HuH-7 (cell line): ENCODE data around the gene PEMT.

Experiments used
- DNase-seq: peaks from one replicate; pipeline ENCODE4 v3.0.0; 2011; ENCODE audit warnings: low spot score

PEMT gene

DNA sequence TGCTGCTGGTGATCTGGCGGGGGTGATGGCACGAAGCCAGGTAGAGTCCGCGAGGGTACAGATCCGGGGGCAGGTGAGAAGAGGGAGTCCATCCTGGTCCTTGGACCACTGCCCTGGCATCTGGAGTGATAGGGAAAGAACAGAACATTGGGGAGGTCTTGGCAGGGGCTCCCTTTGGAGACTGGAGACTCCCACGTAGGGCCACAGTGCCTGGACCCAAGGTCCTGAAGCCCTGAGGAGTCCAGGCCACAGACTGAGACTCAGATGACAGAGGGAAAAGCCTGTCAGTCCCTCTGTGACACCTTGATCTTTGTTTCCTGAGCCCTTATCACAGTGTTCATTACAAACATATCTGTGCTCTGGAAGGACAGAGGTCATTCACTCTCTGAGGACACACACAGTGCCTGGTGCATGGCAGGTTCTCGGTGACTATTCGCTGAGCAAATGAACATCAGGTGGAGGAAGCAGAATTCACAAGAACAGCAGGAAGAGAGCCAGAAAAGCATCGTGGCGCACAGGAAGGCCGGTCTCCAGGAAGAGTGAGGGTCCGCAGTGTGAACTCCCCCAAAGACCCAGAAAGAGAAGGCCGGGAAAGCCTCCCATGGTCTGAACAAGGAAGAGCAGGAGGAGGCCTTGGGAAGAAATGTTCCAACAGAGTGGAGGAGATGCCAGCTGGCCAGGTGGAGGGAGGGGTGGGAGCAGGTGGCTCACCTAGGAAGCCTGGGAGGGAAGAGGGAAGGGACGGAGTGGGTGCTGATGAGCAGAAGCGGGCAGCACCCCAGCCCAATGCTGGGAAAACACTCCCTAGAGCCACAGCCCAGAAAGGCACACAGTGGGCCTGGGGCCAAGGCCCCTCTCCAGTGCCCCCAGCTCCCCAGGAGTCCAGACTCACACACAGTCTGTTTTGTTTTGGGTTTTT, 20.5 kb downstream of the PEMT start:
- DNase-seq: peak; percentile 80

DNA sequence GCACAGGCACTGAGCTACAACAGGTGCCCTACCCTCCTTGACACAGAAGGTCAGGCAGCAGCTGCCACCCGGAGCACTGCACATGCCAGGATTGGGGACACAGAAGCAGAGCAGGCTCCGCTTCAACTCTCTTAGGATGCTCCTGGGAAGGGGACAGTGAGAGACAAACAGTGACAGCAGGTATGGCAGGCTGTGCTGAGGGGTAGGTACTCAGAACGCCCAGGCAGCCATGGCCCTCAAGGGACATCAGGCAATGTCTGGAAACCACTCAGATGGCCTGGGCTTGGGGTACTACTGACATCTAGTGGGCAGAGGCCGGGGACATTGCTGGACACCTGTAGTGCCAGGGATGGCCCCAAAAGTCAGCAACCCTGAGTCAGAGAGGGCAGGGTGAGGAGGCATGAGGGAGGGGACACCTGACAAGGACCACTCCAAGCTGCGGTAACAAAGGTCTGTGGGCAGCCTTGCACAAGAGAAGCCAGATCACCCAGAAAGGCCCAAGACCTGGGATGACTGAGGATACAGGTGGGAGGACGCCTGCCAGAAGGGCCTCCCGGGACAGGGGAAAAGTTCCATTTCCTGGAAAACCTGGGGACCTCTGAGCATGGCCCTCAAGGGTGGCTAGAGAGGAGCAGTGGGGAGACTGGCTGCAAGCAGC, 21.2 kb downstream of the PEMT start:
- DNase-seq: peak; percentile 81

DNA sequence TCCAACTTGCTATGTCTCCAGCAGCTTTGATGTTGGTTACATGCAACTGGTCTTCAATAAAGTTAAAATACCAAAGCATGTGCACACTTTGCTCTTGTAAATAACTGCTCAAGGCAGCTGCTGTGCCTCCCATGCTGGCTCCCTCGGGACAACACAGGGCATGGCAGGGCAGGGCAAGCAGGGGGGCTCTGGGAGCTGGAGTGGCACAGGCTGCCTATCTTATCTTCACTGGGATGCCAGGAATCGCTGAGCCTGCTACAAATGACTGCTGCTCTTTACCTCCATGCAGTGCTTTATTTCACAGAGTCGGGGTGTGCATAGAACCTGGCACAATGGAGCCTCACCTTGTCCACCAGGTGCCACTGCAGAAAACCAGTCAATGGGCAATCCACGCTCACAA, 21.8 kb downstream of the PEMT start:
- DNase-seq: no peak

DNA sequence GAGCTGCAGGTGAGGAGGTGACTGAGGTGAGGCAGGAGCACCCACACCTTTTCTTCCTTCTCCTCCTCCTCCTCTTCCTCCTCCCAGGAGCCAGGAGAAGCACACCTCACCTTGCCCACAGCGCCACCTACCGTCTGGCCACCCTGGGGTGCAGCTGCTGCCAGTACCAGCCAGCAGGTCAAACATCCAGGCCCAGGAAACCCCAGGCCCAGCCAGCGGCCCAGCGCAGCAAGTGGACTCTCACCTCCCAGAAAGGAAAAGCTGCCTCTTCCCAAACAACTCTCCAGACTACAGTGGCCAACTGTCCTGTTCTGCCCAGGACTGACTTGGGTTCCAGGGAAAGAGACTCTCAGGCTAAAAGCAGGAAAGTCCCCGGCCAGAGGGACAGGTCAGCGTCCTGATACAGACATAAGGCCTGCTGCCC, 22.7 kb downstream of the PEMT start:
- peak; percentile 97 for DNase-seq

DNA sequence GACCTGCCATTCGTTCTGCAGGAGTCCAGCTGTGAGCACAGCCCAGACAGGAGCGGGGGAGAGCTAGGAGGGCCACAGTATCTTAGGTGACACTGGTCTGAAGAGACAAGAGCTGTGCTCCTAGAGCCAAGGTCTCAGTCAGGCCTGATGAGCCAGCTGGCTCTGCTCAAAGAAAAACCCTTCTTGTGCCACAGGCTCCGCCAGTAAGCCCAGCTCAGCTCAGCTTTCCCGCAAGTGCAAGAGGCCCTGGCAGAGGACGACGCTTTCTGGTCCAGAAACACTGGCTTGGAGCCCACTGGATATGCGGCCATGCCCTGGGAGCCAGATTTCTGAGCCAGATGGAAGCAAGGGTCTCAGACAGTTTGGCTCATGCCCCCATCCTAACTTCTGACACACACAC, 23.9 kb downstream of the PEMT start:
- DNase-seq: no peak

DNA sequence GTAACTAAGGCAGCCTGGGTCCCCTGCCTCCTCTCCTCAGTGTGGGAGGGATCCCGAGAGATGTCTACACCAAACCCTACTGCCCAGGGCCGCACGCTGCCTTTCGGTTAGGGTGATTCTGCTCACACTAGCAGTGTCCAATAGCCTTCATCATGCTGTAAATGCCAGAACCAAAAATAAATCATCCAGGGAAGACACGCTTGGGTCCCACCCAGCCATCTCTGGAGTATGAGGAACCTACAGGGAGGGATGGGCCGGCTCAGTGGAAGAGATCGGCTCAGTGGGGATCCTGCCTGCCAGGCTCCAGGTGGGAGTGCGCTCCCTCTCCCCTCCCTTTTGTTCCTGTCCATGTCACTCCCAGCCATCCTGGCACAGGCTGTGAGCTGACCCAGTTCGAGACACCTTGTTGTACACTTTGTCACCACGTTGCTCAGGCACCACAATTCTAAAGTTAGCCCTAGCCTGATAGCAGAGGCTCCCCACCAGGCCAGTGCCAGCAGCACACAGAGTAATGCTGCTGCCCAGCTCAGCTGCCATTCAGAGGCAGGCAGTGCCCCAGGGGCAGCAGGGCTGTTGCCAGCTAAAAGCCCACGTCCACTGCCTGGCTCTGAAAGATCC, 24.5 kb downstream of the PEMT start:
- no peak for DNase-seq

DNA sequence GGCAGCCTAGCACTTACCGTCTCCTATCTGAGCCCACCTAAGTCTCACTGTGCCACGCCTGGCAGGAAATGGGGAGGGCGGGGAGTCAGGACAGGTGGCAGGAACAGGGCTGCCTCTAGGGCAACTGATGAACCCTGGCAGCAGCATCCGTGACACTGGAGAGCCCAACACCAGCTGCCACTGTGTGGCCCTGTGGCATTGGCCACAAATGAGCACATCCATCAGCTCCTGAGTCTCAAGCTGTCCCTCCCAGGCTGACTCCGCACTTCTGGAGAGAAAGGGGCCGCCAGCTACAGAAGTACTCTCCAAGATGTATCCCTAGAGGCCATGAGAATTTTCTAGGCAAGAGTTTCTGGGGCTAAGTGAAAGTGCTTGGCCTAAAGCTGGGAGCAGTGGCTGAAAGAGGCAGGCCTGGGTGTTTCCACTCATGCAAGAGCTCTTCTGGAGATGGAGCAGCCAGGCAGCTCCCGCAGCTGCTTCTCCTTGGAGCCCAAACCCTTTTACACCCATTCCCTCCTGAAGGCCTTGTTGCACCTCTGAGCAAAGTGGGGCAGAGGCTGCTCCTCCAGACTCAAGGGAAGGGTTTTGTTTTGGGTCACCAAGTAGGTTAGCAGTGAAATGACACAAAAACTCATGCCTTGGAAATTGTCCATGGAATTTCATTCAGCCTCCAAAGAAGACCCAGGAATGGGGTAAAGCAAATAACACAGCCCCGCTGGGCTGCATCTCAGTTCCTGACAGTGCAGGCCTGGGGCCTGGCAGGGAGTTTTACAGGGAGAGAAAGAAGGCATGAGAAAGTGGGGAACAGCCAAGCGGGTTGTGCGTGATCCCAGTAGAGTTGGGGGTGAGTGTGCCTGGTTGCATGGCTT, 25.8 kb downstream of the PEMT start:
- no peak for DNase-seq

DNA sequence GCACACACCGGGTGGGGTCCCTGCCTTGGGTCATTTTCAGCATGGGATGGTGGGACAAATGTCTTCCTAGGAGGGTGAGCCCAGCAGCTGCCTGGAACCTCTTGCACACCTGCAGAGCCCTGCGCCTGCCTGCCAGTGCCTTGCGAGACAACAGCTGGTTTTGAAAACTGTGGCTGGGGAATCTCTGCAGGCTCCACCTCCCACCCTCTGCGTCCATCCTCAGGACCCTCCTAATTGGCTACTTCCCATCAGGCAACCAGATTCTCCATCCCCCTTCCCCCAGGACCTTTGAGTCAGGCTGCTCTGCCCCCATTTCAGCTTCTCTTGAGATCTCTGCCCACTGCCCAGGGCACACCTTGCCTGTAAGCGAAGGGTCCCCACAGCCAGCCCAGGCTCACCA, 26.6 kb downstream of the PEMT start:
- no peak for DNase-seq

DNA sequence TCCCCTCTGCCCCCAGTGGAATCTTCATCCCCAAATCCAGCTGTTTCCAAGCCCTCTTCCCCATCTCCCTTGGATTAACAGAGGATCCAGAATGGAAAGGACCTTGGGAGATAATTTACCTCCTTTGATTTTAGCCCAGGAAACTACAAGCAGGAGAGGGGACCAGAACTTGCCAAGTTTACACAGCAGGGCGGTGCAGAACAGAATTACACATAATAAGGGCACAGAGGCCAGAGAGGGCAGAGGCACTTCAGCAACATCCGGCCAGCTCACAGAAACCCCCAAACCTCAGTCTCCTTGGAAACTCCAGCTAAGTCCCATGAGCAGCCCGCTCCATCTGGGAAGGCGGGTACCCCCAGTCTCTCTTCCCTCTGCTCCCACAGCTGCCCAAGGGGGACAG, 27.2 kb downstream of the PEMT start:
- no peak for DNase-seq

DNA sequence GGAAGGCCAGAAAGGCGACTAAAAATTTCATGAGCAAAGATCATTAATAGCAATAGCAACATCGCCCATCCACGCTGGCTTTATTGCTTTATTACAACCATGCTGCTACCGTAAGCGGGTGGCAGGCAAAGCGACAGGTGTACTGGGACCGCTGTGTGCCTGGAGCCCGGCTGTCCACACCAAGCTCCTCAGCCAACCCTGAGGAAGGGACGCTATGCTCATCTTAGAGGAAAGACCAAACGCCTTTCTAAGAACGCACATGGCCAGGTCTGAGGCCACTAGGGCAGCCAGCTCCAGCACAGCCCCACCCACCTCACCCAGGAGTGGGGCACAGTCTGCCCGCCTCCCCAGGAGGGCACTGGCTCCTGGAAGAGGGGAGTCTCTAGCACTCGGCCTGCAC, 28.0 kb downstream of the PEMT start:
- no peak for DNase-seq

DNA sequence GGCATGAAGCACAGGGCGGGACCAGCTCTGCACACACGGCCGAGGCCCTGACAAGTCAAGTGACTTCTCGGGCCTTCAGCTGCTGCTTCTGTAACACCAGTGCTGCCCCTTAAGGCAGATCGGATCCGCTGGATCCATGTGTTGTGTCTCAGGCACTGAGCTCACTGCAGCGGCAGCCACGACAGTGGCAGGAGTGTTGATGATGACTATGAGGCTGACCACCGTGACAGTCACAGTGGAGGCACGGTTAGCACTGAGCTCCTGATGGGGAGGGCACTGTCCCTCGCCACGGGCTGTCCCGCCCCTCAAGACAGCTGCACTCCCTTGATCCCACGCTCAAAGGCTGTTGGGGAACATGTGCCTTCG, 29.4 kb downstream of the PEMT start:
- no peak for DNase-seq

DNA sequence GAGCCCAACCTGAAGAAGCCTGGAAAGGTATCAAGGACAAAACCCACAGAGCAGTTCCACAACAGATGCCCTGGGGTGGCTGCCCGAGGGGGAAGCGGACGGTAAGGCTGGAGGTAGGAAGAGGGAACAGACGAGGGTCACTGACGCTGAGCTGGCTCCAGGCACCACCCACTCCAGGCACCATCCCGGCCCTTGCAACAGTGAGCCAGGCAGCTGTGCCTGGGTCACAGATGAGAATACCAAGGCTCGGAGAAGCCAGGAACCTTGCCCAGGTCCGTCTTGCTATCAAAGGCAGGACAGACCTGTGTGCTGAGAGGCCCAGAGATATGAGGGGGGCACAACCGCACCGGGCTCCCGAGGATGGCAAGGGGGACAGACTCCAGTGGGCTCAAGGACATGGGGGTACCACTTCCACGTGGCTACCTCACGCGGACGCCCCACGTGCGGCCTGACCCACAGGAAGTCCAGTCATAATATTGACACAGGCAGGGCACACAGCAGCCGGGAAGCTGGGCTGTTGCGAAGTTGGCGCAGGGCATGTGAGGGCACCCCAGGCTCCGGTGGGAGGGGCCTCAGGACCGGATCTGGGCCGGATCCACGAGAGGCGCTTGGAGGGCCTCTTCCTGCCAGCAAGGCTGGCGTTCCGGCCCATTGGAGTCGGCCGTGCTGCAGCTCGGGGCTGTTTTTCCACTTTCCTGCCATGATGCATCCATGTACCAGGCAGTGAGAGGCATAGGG, 29.9 kb downstream of the PEMT start:
- DNase-seq: no peak

DNA sequence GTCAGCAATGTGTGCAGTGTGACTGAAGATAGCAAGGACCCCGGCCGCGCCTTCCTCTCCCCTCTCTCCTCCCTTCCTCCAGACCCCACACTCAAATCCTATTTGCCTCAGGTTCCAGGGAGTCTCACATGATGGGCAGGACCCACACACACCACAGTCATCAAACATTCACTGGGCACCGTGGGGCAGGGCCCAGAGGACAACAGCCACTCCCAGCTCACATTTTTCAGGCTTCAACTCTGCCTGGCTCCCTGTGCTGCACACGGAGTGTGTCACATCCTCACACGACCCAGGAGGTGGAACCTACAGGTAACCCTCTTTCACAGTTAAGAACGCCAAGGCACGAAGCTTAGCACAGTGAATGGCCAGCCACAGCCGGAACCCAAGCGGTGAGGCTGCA, 30.5 kb downstream of the PEMT start:
- DNase-seq: no peak

DNA sequence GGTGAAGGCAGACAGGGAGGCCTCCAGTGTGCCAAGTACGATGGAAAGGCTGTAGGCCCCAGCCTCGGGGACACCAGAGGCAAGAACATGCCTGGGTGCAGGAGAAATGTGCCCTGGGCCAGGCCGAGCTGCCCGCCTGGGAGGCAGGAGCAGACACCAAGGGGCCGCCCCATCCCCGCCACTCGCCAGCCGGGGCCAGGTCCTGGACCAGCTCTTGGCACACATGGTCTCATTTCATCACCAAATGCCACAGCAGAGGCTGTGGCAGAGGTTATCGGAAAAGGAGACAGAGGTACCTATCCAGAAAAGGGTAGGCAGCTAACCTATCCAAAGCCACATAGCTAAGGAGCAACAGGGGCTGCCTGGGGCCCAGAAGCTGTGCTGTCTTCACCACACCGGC, 31.3 kb downstream of the PEMT start:
- DNase-seq: no peak

DNA sequence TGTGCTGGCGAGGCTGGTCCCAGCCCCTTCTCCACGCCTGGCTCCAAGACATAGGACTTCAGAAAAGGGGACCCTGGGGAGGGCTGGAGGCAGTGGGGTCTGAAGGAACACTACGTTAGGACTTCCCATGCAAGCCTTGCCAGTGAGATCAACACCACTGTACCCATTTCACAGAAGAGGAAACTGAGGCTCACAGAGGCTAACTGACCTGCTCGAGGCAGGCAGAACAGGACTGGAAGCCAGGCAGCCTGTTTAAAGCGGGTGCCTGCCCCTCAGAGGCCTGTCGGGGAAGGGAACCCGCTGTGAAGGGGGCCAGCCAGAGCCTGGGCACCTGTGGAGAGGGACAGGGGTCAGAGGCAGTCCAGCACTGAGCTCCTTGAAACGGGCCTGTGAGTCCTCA, 32.3 kb downstream of the PEMT start:
- DNase-seq: no peak

DNA sequence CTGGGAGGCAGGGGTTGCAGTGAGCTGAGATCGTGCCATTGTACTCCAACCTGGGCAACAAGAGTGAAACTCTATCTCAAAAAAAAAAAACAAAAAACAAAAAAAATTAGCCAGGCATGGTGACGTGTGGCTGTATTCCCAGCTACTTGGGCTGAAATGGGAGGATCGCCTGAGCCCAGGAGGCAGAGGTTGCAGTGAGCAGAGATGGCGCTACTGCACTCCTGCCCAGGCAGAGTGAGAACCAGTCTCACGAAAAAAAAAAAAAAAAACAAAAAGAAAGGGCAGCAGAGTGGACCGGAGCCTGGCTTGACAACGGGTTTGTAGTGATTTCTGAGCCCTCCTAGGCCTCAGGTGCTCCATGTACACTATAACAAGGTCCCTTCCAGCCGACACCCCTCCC, 33.1 kb downstream of the PEMT start:
- no peak for DNase-seq

DNA sequence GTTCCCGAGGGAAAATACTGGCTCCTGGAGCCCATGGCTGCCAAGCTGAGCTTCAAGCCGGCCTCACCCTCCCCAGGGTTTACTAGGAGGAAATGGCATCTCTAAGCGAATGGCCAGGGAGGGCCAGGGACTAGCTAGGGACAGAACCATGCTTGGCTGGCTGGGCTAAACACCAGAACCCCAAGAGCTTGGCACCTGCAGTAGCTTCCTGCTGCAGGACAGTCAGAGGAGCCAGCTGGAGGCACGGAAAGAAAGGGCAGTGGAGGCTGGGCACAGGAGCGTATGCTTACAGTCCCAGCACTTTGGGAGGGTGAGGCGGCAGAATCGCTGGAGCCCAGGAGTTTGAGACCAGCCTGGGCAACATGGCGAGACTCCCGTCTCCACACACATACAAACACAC, 33.7 kb downstream of the PEMT start:
- DNase-seq: no peak

DNA sequence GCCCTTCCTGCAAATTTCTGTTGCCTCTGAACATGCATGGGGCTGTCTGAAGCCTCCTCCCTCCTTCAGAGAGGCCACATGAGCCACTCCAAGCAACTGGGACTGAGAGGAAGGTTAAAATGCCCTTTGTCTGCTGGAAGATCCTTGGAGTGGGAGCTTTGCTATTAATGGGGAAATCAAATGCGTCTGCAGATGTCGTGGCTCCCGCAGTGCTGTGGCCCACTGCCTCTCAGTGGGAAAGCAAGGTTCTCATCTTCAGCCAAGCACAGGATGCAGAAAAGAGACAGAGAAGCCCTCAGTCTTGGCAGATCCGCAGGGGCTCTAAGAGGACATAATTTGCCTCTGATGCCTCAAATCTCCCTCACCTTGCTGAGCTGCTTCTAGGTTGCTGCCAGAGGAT, 34.8 kb downstream of the PEMT start:
- no peak for DNase-seq

DNA sequence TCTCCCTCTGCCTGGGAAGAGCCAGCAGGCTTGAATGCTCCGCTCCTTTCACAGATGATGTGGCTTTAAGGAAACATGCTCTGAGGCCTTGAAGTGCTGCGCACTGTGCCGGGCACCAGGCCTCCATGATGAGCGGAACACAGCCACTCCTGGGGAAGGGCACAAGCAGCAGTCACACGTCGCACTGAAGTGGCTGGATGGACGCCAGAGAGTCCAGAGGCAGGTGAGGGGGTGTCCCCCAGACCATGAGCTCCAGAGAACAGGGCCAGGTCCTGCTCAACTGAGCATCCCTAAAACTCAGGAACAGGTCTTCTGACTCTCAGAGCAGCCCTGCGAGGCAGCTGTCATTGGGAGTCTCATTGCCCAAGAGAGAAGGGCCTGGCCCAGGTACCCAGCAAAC, 35.6 kb downstream of the PEMT start:
- DNase-seq: no peak

DNA sequence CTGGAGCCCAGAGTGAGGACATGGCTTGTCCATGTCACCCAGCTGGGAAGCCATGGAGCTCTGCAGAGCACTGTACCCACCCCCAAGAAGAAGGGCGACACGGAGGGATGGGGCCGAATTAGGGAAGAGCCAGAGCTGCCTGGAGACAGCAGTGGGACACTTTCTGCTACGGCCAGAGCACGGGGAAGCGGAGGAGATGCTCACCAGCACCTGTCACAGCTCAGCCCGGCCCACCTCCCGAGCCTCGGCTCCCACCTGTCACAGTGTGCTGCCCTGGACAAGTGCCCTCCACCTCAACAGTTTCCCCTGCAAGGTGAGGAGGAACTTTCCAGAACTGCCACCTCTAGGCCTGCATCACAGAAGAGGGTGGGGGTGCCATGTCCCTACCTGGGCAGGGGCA, 36.4 kb downstream of the PEMT start:
- DNase-seq: no peak

DNA sequence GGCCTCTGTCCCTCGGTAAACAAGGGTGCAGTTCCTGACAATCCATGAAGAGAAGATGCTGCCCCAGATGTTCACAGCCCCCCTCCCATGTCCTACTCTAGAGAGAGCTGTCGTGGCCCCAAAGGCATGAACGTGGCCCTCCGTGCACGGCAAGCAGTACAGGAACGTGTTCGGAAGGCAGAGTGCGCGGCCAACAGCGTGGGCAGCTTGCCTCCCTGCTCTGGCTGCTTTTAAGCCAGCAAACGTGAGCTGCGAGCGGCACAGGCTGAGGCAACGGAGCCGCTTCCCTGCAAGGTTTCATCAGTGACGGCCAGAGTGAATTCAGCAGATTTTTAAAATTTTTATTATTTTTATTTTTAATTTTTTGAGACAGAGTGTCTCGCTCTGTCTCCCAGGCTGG, 37.2 kb downstream of the PEMT start:
- DNase-seq: no peak
